Endothelial cell of umbilical vein (primary cell): ENCODE results near the gene FRZB. TPM values are rescaled to one million over a fixed set of nuclear protein-coding genes. Genes with fewer than 3 reads are reported as not detected.

Experiments
- BruUV-seq: library from RNA; stranded (reverse); fragments of 400-500 nt; replicated peaks from 2 replicates; lab custom pipeline; 2021; lab: Mats Ljungman, UMichigan
- CTCF ChIA-PET: fragments of 300-600, 350-600 bp; sonication (Branson Sonifier 250); formaldehyde crosslinking; loops from one replicate; lab custom pipeline; 2021; ENCODE audit warnings: antibody characterized with exemption, inconsistent platforms; lab: Charles Lee
- POLR2A ChIA-PET: fragments of 300-600, 350-600 bp; sonication (Branson Sonifier 250); formaldehyde crosslinking; loops from one replicate; lab custom pipeline; 2021; ENCODE audit warnings: antibody characterized with exemption, inconsistent platforms; lab: Charles Lee
- DNase-seq: peaks from one replicate; pipeline ENCODE4 v3.0.0-alpha.2; 2011; ENCODE audit warnings: low read depth, low spot score
- FAIRE-seq: peaks from 2 replicates; lab custom pipeline; 2011; peaks lifted over from hg19 to GRCh38; lab: Jason Lieb, UNC
- H2AFZ ChIP-seq: 2 replicates; pipeline ENCODE4 v1.6.0; 2012; ENCODE audit warnings: low read depth, low read length, control low read depth, inconsistent platforms
- H3K27ac ChIP-seq: 2 replicates; pipeline ENCODE4 v1.5.1; 2011; ENCODE audit warnings: low read depth, mild to moderate bottlenecking, control low read depth, low read length, moderate library complexity; ENCODE audit not compliant: insufficient read depth
- H3K27me3 ChIP-seq, 2 experiments: 2 replicates each; pipeline versions ENCODE4 v1.6.0 to v1.6.1; 2011; ENCODE audit warnings: low read length in 2 of 2, mixed read lengths in 1 of 2; ENCODE audit not compliant: control insufficient read depth in 2 of 2, insufficient read depth in 2 of 2
- H3K36me3 ChIP-seq, 2 experiments: 2 replicates in 1 of 2; 3 replicates in 1 of 2; pipeline ENCODE4 v1.5.1; 2011; ENCODE audit warnings: low read length in 2 of 2, mild to moderate bottlenecking in 1 of 2, moderate library complexity in 1 of 2; ENCODE audit not compliant: control insufficient read depth in 2 of 2, insufficient read depth in 2 of 2; ENCODE audit errors: extremely low read depth in 1 of 2
- H3K4me1 ChIP-seq: 3 replicates; pipeline ENCODE4 v1.5.1; 2011; ENCODE audit warnings: mild to moderate bottlenecking, low read length; ENCODE audit not compliant: control insufficient read depth, insufficient read depth; ENCODE audit errors: extremely low read depth
- H3K4me2 ChIP-seq: 2 replicates; pipeline ENCODE4 v1.6.1; 2011; ENCODE audit warnings: low read length, control low read depth, mixed read lengths; ENCODE audit not compliant: insufficient read depth
- H3K4me3 ChIP-seq, 3 experiments: fragments of 200-600 bp in 1 of 3; sonication (generic), shearing (Covaris generic) in 1 of 3; replicated peaks in 1 of 3; 2 replicates each; pipeline ENCODE4 v1.5.1; 2011 to 2016; ENCODE audit warnings: control low read depth in 3 of 3, low read length in 3 of 3, mild to moderate bottlenecking in 2 of 3, inconsistent platforms in 1 of 3, low read depth in 1 of 3, moderate library complexity in 1 of 3; ENCODE audit not compliant: insufficient read depth in 1 of 3
- H3K79me2 ChIP-seq: 2 replicates; pipeline ENCODE4 v1.6.0; 2012; ENCODE audit warnings: low read length, inconsistent platforms; ENCODE audit not compliant: control insufficient read depth, insufficient read depth
- H3K9ac ChIP-seq: replicated peaks from 2 replicates; pipeline ENCODE3; 2011; ENCODE audit warnings: low read length, control low read depth; ENCODE audit not compliant: insufficient read depth; ENCODE audit errors: extremely low read depth
- H3K9me1 ChIP-seq: replicated peaks from 3 replicates; pipeline ENCODE4 v1.6.0; 2011; ENCODE audit warnings: mild to moderate bottlenecking, low read length; ENCODE audit not compliant: control insufficient read depth, insufficient read depth; ENCODE audit errors: extremely low read depth
- H3K9me3 ChIP-seq: replicated peaks from 2 replicates; pipeline ENCODE4 v1.5.1; 2012; ENCODE audit warnings: low read length, inconsistent platforms; ENCODE audit not compliant: control insufficient read depth, insufficient read depth
- H4K20me1 ChIP-seq: replicated peaks from 2 replicates; pipeline ENCODE3; 2011; ENCODE audit warnings: mild to moderate bottlenecking, low read length; ENCODE audit not compliant: control insufficient read depth, insufficient read depth; ENCODE audit errors: extremely low read depth
- CTCF ChIP-seq, 2 donors: IDR thresholded peaks; 1 replicate in 1 of 2; 2 replicates in 1 of 2; pipeline ENCODE4 v1.5.1; 2011; ENCODE audit warnings: low read length in 2 of 2, mild to moderate bottlenecking in 2 of 2, moderate library complexity in 2 of 2, control low read depth in 1 of 2, inconsistent platforms in 1 of 2, low read depth in 1 of 2; ENCODE audit not compliant: insufficient read depth in 1 of 2; ENCODE audit errors: extremely low read depth in 1 of 2
- EZH2 ChIP-seq: IDR thresholded peaks from 2 replicates; pipeline ENCODE4 v1.6.1; 2012; ENCODE audit warnings: borderline replicate concordance, low read depth, mild to moderate bottlenecking, moderate library complexity, low read length, inconsistent platforms; ENCODE audit not compliant: severe bottlenecking
- FOS ChIP-seq: IDR thresholded peaks from 2 replicates; pipeline ENCODE4 v1.6.1; 2011; ENCODE audit warnings: mild to moderate bottlenecking, low read length, moderate library complexity, borderline replicate concordance; ENCODE audit not compliant: insufficient read depth
- GATA2 ChIP-seq: IDR thresholded peaks from 2 replicates; pipeline ENCODE4 v1.7.0; 2011; ENCODE audit warnings: low read depth, mild to moderate bottlenecking, moderate library complexity, mixed read lengths, low read length; ENCODE audit not compliant: insufficient read length, insufficient read depth
- JUN ChIP-seq: IDR thresholded peaks from 2 replicates; pipeline ENCODE4 v1.6.1; 2011; ENCODE audit warnings: borderline replicate concordance, low read depth; ENCODE audit not compliant: insufficient read length, insufficient read depth
- MAX ChIP-seq: IDR thresholded peaks from 2 replicates; pipeline ENCODE4 v1.6.1; 2011; ENCODE audit not compliant: insufficient read depth, insufficient read length
- MYC ChIP-seq: IDR thresholded peaks from one replicate; pipeline ENCODE4 v1.6.1; 2011; ENCODE audit warnings: mild to moderate bottlenecking, low read depth, low read length
- POLR2A ChIP-seq: IDR thresholded peaks from 2 replicates; pipeline ENCODE4 v1.6.1; 2012; ENCODE audit warnings: low read depth, mild to moderate bottlenecking, control low read depth, low read length
- POLR2AphosphoS5 ChIP-seq: IDR thresholded peaks from 2 replicates; pipeline ENCODE4 v1.6.1; 2012; ENCODE audit warnings: low read depth, mild to moderate bottlenecking, control low read depth, low read length, moderate library complexity; ENCODE audit not compliant: insufficient read depth
- dilution Hi-C: fragments of 300-500 bp; cut with MboI; formaldehyde crosslinking; loops from one replicate; pipeline ENCODE4 v1.15.0; 2019; ENCODE audit warnings: low sequenced_read_pairs; ENCODE audit not compliant: extremely low pct_ligation_motif_present
- intact Hi-C: fragments of 100-400 bp; cut with micrococcal nuclease; formaldehyde crosslinking; loops from one replicate; pipeline ENCODE4 v1.10.0; 2022
- polyA plus RNA-seq, 4 experiments: library from polyadenylated mRNA; depleted of rRNA in 3 of 4; stranded (reverse) in 3 of 4; unstranded in 1 of 4; fragments of >200 nt; gene quantifications; 2 replicates each; pipeline versions ENCODE4 v1.2.1 to v1.2.3, GENCODE V29; 2011 to 2012; ENCODE audit warnings: missing spikeins in 1 of 4
- total RNA-seq: library from RNA; stranded (reverse); gene quantifications from 2 replicates; pipeline ENCODE4 v1.2.3, GENCODE V29; 2021

FRZB gene
- total and polyA plus RNA-seq, 2 donors (not counting 3 experiments of a cell fraction or from before 2014, with no cell fraction given) = 0.04 TPM; not detected in 1

GRCh38 chr2:182845794-182846417 is 20.5 kb downstream of the FRZB start:
- Histone ChIP-seq H2AFZ (no peak overlapping the region), H3K4me2 (no peak overlapping the region), H3K27me3 (peaks cover 6 to 11% of the 10 kb centered on the region in 2 experiments), H3K4me3 (no peak overlapping the region), H3K9ac (no peak overlapping the region), H3K9me1 (no peaks in the 10 kb centered on the region), H3K36me3 (no peaks in the 10 kb centered on the region), H3K79me2 (no peaks in the 10 kb centered on the region), H3K9me3 (no peaks in the 10 kb centered on the region), H3K4me1 (no peaks in the 10 kb centered on the region), H3K27ac (no peak overlapping the region), H4K20me1 (no peaks in the 10 kb centered on the region)
- intact Hi-C loops = no loop called here
- CTCF ChIA-PET = interaction anchor here (0.5 to 1.9 kb wide), 4 partner anchors 8 to 24 kb away, joined by 3 to 5 read pairs (median 4); no protein-coding TSS in a partner anchor
- TF ChIP-seq MYC (no peak), JUN (no peak), GATA2 (no peak), EZH2 (no peak), POLR2A (no peak), CTCF (IDR thresholded peaks at IDR 0.05; ENCODE audit: extremely low read depth in 1 of 2, insufficient read depth in 1 of 2, low read depth in 1 of 2, low read length in 2 of 2) (no peak), FOS (no peak), POLR2AphosphoS5 (no peak), MAX (no peak)
- dilution Hi-C loops = no loop called here
- DNase-seq = no peak
- no peak for FAIRE-seq
- no TSS peak for BruUV-seq
- POLR2A ChIA-PET = no interaction called here
